ENCODE data around the gene TGFBI.

TGFBI gene

GRCh38 chr5:135989686-135990085 is 39.1 kb upstream of the TGFBI start:
- H3K9me3 ChIP-seq (ENCODE audit: insufficient read depth, low read length), result no peaks in the 10 kb centered on the region
- no peak overlapping the region for H3K4me3 ChIP-seq (ENCODE audit: low read length)

GRCh38 chr5:135990528-135991255 is 38.1 kb upstream of the TGFBI start:
- Histone ChIP-seq H2AFZ (ENCODE audit: low read depth, low read length) (no peak overlapping the region), H3K27me3 (ENCODE audit: low read depth, low read length) (peaks cover 19% of the 10 kb centered on the region; the same call in 1 of the 2 replicates), H3K4me2 (ENCODE audit: low read length) (no peak overlapping the region), H3K4me3 (ENCODE audit: low read length) (no peak overlapping the region), H3K4me1 (ENCODE audit: low read length) (no peaks in the 10 kb centered on the region), H3K9me3 (ENCODE audit: insufficient read depth, low read length) (no peaks in the 10 kb centered on the region), H3K9ac (ENCODE audit: low read length) (no peak overlapping the region), H4K20me1 (ENCODE audit: insufficient read depth, low read length) (no peaks in the 10 kb centered on the region), H3K79me2 (ENCODE audit: low read length) (no peaks in the 10 kb centered on the region), H3K27ac (ENCODE audit: low read length) (no peak overlapping the region), H3K36me3 (replicated peaks; ENCODE audit: low read depth, low read length) (no peaks in the 10 kb centered on the region)
- TF ChIP-seq EZH2phosphoT487 (IDR thresholded peaks at IDR 0.05; ENCODE audit: low read depth), result no peak
- TF ChIP-seq CTCF (IDR thresholded peaks at IDR 0.05; ENCODE audit: low read depth, low read length), result no peak

More at GRCh38 chr5:135989686-135990085, 39.1 kb upstream of the TGFBI start:
- no peak overlapping the region for H2AFZ ChIP-seq (ENCODE audit: low read depth, low read length)
- H3K27me3 ChIP-seq (ENCODE audit: low read depth, low read length), result peaks cover 20% of the 10 kb centered on the region
- no peaks in the 10 kb centered on the region for H4K20me1 ChIP-seq (ENCODE audit: insufficient read depth, low read length)
- no peaks in the 10 kb centered on the region for H3K79me2 ChIP-seq (ENCODE audit: low read length)
- no peak overlapping the region for H3K27ac ChIP-seq (ENCODE audit: low read length)
- H3K9ac ChIP-seq (ENCODE audit: low read length), result no peak overlapping the region
- no peaks in the 10 kb centered on the region for H3K36me3 ChIP-seq (replicated peaks; ENCODE audit: low read depth, low read length)
- no peak for TF ChIP-seq EZH2phosphoT487 (IDR thresholded peaks at IDR 0.05; ENCODE audit: low read depth)
- 0 out of 2 replicates have a peak, but pooled peaks have one; percentile 6 for TF ChIP-seq CTCF (IDR thresholded peaks at IDR 0.05; ENCODE audit: low read depth, low read length)
- H3K4me2 ChIP-seq (ENCODE audit: low read length), result no peak overlapping the region
- H3K4me1 ChIP-seq (ENCODE audit: low read length), result no peaks in the 10 kb centered on the region

GRCh38 chr5:135991429-135991828 is 37.4 kb upstream of the TGFBI start:
- no peak overlapping the region for H2AFZ ChIP-seq (ENCODE audit: low read depth, low read length)
- no peak overlapping the region for H3K9ac ChIP-seq (ENCODE audit: low read length)
- no peak overlapping the region for H3K27ac ChIP-seq (ENCODE audit: low read length)
- H3K36me3 ChIP-seq (replicated peaks; ENCODE audit: low read depth, low read length), result no peaks in the 10 kb centered on the region
- H3K9me3 ChIP-seq (ENCODE audit: insufficient read depth, low read length), result no peaks in the 10 kb centered on the region
- no peak overlapping the region for H3K4me3 ChIP-seq (ENCODE audit: low read length)
- H3K27me3 ChIP-seq (ENCODE audit: low read depth, low read length), result peaks cover 14% of the 10 kb centered on the region; the same call in 1 of the 2 replicates
- H4K20me1 ChIP-seq (ENCODE audit: insufficient read depth, low read length), result no peaks in the 10 kb centered on the region
- H3K4me1 ChIP-seq (ENCODE audit: low read length), result no peaks in the 10 kb centered on the region
- TF ChIP-seq CTCF (IDR thresholded peaks at IDR 0.05; ENCODE audit: low read depth, low read length) (no peak), EZH2phosphoT487 (IDR thresholded peaks at IDR 0.05; ENCODE audit: low read depth) (no peak)
- H3K4me2 ChIP-seq (ENCODE audit: low read length), result no peak overlapping the region
- H3K79me2 ChIP-seq (ENCODE audit: low read length), result no peaks in the 10 kb centered on the region

- H3K27me3 ChIP-seq (ENCODE audit: low read depth, low read length), result peaks cover 8% of the 10 kb centered on the region; the same call in 1 of the 2 replicates
- H3K9ac ChIP-seq (ENCODE audit: low read length), result no peak overlapping the region
- no peaks in the 10 kb centered on the region for H3K36me3 ChIP-seq (replicated peaks; ENCODE audit: low read depth, low read length)
- no peak overlapping the region for H3K4me3 ChIP-seq (ENCODE audit: low read length)
- no peaks in the 10 kb centered on the region for H3K79me2 ChIP-seq (ENCODE audit: low read length)
- no peaks in the 10 kb centered on the region for H3K4me1 ChIP-seq (ENCODE audit: low read length)
- no peak overlapping the region for H3K27ac ChIP-seq (ENCODE audit: low read length)
- no peak overlapping the region for H3K4me2 ChIP-seq (ENCODE audit: low read length)
- TF ChIP-seq CTCF (IDR thresholded peaks at IDR 0.05; ENCODE audit: low read depth, low read length) (no peak), EZH2phosphoT487 (IDR thresholded peaks at IDR 0.05; ENCODE audit: low read depth) (no peak)
- no peak overlapping the region for H2AFZ ChIP-seq (ENCODE audit: low read depth, low read length)
- no peaks in the 10 kb centered on the region for H3K9me3 ChIP-seq (ENCODE audit: insufficient read depth, low read length)
- no peaks in the 10 kb centered on the region for H4K20me1 ChIP-seq (ENCODE audit: insufficient read depth, low read length)
These were observed 35.4 kb upstream of the TGFBI start for GRCh38 chr5:135993335-135993879.
